ENCODE results near the gene SMURF1. TPM values are rescaled to one million over a fixed set of nuclear protein-coding genes. Genes with fewer than 3 reads are reported as not detected.

SMURF1 gene
- total RNA-seq, 3 donors from 2014 or later (not counting 1 experiment from before 2014, with no cell fraction given): 33.3 to 34.7 (median 34.2) TPM

DNA sequence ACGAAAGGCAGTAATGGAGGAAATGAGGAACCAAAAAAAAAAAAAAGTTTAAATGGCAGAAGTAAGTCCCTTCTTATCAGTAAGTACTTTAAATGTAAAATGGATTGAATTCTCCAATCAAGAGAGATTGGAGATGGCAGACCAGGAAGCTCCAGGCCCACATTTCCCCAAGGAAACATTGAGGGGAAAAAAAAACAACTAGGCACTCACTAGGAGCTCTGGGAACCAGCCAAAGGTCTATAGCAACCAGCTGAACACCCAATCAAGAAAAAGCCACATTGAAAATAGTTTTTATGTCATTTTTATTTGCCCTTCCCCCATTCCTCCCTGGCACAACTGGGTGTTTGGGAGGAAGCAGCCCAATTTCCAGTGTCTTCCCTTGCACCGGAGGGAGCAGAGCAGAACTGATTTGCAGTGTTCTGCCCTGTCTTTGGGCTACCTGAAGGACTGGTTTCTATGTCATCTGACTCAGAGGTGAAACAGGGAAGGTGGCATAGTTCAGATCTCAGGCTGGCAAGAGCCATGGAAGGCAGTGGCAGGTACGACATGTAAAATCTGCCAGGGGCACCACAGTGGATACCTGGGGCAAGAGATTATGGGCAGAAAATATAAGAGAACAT, 121.9 kb downstream of the SMURF1 start:
- Mint-ChIP-seq H3K36me3 (no peaks in the 10 kb centered on the region), H3K9me3 (no peaks in the 10 kb centered on the region), H3K27ac (peak overlapping the region in 1 of 2 donors; percentile 1)

DNA sequence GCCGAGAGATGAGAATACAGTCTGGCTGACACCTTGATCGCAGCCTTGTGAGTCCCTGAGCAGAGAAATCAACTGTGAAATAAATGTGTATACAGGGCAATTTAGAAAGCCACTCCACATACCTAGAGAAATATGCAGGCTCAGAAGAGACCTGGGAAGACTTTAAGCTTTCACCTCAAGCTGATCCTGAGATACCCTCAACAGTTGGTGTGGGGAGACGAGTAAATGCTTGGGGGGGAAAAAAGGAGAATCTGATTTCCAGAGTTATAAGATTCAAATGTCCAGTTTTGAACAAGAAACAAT, 123.5 kb downstream of the SMURF1 start:
- Histone ChIP-seq H3K36me3 (ENCODE audit: control insufficient read depth, insufficient read depth, low read length) (peaks cover 19% of the 10 kb centered on the region), H3K4me3 (ENCODE audit: low read length) (no peak overlapping the region), H3K4me1 (ENCODE audit: control insufficient read depth, insufficient read depth, low read length) (no peaks in the 10 kb centered on the region), H3K27me3 (ENCODE audit: control insufficient read depth, insufficient read depth, low read length) (no peaks in the 10 kb centered on the region), H3K27ac (ENCODE audit: low read length) (no peak overlapping the region), H3K9me3 (ENCODE audit: control insufficient read depth, insufficient read depth, low read length) (no peaks in the 10 kb centered on the region)
- peaks cover 0 to 4% of the 10 kb centered on the region in 2 donors for H3K4me1 Mint-ChIP-seq
- H3K9me3 Mint-ChIP-seq: no peaks in the 10 kb centered on the region
- H3K27me3 Mint-ChIP-seq (ENCODE audit: low read depth in 2 of 2): no peaks in the 10 kb centered on the region
- peaks cover 13% of the 10 kb centered on the region for H3K36me3 Mint-ChIP-seq
- intact Hi-C loops (cut with micrococcal nuclease): no loop called here
- TF ChIP-seq CTCF (IDR thresholded peaks at IDR 0.05): no peak
- ATAC-seq (no peak), DNase-seq (no peak)
- no peak overlapping the region for H3K4me3 Mint-ChIP-seq
- WGBS (ENCODE audit: insufficient coverage): 100% methylated on average over 3 of the region's 3 CpGs
- H3K27ac Mint-ChIP-seq: no peak overlapping the region

More for the DNA sequence above, 121.9 kb downstream of the SMURF1 start:
- no peak for ATAC-seq
- TF ChIP-seq CTCF (IDR thresholded peaks at IDR 0.05): no peak
- Mint-ChIP-seq H3K27me3 (ENCODE audit: low read depth in 2 of 2) (no peaks in the 10 kb centered on the region), H3K4me1 (peaks cover 0 to 4% of the 10 kb centered on the region in 2 donors), H3K4me3 (no peak overlapping the region)
- H3K27ac ChIP-seq (ENCODE audit: low read length): no peak overlapping the region
- peaks cover 16% of the 10 kb centered on the region for H3K36me3 ChIP-seq (ENCODE audit: control insufficient read depth, insufficient read depth, low read length)
- H3K4me3 ChIP-seq (ENCODE audit: low read length): no peak overlapping the region
- H3K4me1 ChIP-seq (ENCODE audit: control insufficient read depth, insufficient read depth, low read length): no peaks in the 10 kb centered on the region
- 84% methylated on average over 3 of the region's 3 CpGs for WGBS (ENCODE audit: insufficient coverage)
- DNase-seq: no peak
- H3K27me3 ChIP-seq (ENCODE audit: control insufficient read depth, insufficient read depth, low read length): no peaks in the 10 kb centered on the region
- intact Hi-C loops (cut with micrococcal nuclease): no loop called here
- H3K9me3 ChIP-seq (ENCODE audit: control insufficient read depth, insufficient read depth, low read length): no peaks in the 10 kb centered on the region

DNA sequence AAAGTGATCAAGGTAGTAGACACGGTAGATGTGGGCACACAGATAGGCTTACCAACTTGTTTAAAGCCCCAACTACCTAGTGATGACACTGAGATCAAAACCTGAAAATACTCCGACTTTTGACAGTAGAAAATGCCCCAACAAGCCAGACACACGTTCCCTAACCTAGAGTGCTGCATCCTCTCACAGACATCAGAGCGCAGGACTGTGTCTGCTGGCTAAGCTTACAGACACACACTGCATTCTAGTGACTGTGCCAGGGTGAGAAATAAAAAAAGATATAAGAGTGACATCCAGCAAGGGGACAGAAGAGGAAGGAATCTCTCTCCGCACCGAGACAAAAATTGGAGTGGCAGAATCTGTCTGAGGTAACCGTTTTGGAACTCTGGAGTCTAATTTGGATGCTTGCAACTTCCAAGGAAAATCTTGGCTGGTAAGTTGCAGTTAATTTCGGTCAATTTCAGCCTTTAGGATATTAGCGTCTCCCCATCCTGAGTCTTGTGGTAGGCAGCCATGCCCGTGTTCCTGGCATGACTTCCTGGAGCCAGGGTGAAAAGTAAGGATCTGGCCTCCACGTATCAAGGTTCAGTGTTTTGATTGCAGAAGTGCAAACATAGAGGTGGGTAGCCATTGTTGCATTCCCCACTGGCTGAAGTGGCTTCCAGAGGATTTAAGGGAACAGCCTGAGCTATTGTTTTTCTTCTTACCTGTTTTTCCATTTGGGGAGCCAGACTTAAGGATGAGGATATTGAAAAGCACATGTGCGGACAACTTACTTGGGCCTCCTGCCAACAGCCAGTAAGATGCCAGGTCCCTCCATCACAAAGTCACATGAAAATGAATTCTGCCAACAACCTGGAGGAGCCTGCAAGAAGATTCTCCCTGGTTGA, 124.1 kb downstream of the SMURF1 start:
- H3K27me3 ChIP-seq (ENCODE audit: control insufficient read depth, insufficient read depth, low read length): no peaks in the 10 kb centered on the region
- Mint-ChIP-seq H3K27ac (no peak overlapping the region), H3K27me3 (ENCODE audit: low read depth in 2 of 2) (no peaks in the 10 kb centered on the region), H3K4me3 (no peak overlapping the region), H3K9me3 (no peaks in the 10 kb centered on the region), H3K36me3 (peaks cover 15% of the 10 kb centered on the region), H3K4me1 (peaks cover 0 to 4% of the 10 kb centered on the region in 2 donors)
- no peak overlapping the region for H3K4me3 ChIP-seq (ENCODE audit: low read length)
- H3K27ac ChIP-seq (ENCODE audit: low read length): no peak overlapping the region
- ATAC-seq: no peak
- H3K36me3 ChIP-seq (ENCODE audit: control insufficient read depth, insufficient read depth, low read length): peaks cover 22% of the 10 kb centered on the region
- intact Hi-C loops (cut with micrococcal nuclease): no loop called here
- no peak for TF ChIP-seq CTCF (IDR thresholded peaks at IDR 0.05)
- H3K9me3 ChIP-seq (ENCODE audit: control insufficient read depth, insufficient read depth, low read length): no peaks in the 10 kb centered on the region
- 98% methylated on average over 12 of the region's 12 CpGs for WGBS (ENCODE audit: insufficient coverage)
- H3K4me1 ChIP-seq (ENCODE audit: control insufficient read depth, insufficient read depth, low read length): no peaks in the 10 kb centered on the region
- DNase-seq: no peak
